Stimulated activated naive CD8-positive, alpha-beta T cell treated with anti-CD3 and anti-CD28 coated beads, Interleukin-15, amount 100 ng/mL, for 72 hours (primary cell): ENCODE measurements around the gene NUP214.
"Not testable (repeated sequence)": the region's sequence is repeated elsewhere in the genome, so short reads cannot be mapped to it uniquely, and the experiment has no call there.

Source experiments
- ATAC-seq: fragments of 150-1000 bp; cut with Tn5 transposase; 2 replicates; pipeline ENCODE4 v1.10.0; 2021; ENCODE audit warnings: mild to moderate bottlenecking, moderate library complexity
- DNase-seq, 2 donors: peaks; one replicate each; pipeline ENCODE4 v3.0.0; 2021 to 2022
- H3K27ac Mint-ChIP-seq, 2 donors: one replicate each; pipeline ENCODE4 v1.8.0; 2022; ENCODE audit warnings: mild to moderate bottlenecking in 2 of 2, mixed read lengths in 2 of 2, moderate library complexity in 2 of 2
- H3K27me3 Mint-ChIP-seq: one replicate; pipeline ENCODE4 v1.8.0; 2022; ENCODE audit warnings: mixed read lengths
- H3K4me1 Mint-ChIP-seq: one replicate; pipeline ENCODE4 v1.8.0; 2022; ENCODE audit warnings: mild to moderate bottlenecking, mixed read lengths
- H3K4me3 Mint-ChIP-seq, 2 donors: one replicate each; pipeline ENCODE4 v1.8.0; 2022; ENCODE audit warnings: mild to moderate bottlenecking in 2 of 2, mixed read lengths in 2 of 2, moderate library complexity in 1 of 2
- H3K9me3 Mint-ChIP-seq, 2 donors: one replicate each; pipeline ENCODE4 v1.8.0; 2022; ENCODE audit warnings: mixed read lengths in 2 of 2

NUP214 gene

DNA sequence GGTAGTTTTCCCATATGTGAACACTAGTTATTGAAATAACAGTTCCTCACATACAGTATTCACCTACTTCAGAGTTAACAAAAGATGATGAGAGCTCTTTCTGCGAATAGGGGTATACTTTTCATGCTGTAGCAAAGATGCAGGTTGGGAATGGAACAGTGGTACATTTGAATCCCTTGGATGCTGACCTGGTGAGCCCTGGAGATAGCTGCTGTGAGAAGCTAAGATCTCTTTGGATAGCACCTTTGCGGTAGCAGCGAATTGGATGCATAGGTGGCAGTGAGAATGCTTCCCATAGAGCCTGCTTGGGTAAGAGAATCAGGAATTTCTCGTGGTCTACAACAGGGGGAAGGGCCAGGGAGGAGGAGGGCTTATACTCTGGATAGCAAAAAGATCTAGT lies 61.2 kb downstream of the NUP214 start:
- Mint-ChIP-seq H3K9me3 (no peaks in the 10 kb centered on the region), H3K4me3 (no peak overlapping the region), H3K27ac (no peak overlapping the region), H3K4me1 (no peaks in the 10 kb centered on the region), H3K27me3 (no peaks in the 10 kb centered on the region)
- no peak for ATAC-seq
- no peak for DNase-seq

GRCh38 chr9:131187957-131188356 lies 62.6 kb downstream of the NUP214 start:
- Mint-ChIP-seq H3K4me1 (no peaks in the 10 kb centered on the region), H3K4me3 (no peak overlapping the region), H3K9me3 (no peaks in the 10 kb centered on the region), H3K27me3 (no peaks in the 10 kb centered on the region), H3K27ac (no peak overlapping the region)
- no peak for ATAC-seq
- no peak for DNase-seq

DNA sequence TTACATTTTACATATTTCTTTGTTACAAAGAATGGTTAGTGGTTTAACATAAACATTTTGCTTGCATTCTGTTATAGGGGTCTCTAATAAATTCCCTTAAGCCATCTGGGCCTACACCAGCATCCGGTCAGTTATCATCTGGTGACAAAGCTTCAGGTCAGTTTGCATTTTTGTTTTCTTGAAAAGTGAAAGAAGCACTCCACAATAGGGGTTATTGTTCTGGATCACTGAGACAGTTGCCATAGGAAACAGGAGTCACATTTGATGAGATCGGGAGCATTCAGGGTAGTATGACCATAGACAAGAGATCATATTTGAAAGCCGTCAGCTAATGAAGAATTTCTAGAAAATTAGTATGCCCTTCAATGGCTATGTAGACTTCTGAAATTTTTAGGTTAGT lies 63.6 kb downstream of the NUP214 start:
- Mint-ChIP-seq H3K27me3 (no peaks in the 10 kb centered on the region), H3K27ac (no peak overlapping the region), H3K4me1 (no peaks in the 10 kb centered on the region), H3K4me3 (no peak overlapping the region), H3K9me3 (no peaks in the 10 kb centered on the region)
- no peak for DNase-seq
- ATAC-seq, result no peak

- no peaks in the 10 kb centered on the region for H3K9me3 Mint-ChIP-seq
- no peak for ATAC-seq
- no peaks in the 10 kb centered on the region for H3K27me3 Mint-ChIP-seq
Observed at GRCh38 chr9:131190191-131190590, 64.8 kb downstream of the NUP214 start.

DNA sequence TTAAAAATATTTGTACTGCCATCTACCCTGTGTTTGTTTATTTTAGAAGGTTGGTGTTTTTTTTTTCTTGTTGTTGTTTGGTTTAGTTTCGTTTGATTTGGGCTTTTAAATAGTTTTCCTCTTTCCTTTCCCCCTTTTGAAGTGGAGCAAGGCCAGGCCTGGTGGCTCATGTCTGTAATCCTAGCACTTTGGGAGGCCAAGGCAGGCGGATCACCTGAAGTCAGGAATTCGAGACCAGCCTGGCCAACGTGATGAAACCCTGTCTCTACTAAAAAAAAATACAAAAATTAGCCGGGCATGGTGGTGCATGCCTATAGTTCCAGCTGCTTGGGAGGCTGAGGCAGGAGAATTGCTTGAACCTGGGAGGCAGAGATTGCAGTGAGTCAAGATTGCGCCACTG lies 65.6 kb downstream of the NUP214 start:
- H3K27me3 Mint-ChIP-seq, H3K4me3 Mint-ChIP-seq, H3K4me1 Mint-ChIP-seq, DNase-seq, H3K9me3 Mint-ChIP-seq, H3K27ac Mint-ChIP-seq, ATAC-seq: not testable (repeated sequence)

More at GRCh38 chr9:131190191-131190590, 64.8 kb downstream of the NUP214 start:
- Mint-ChIP-seq H3K27ac (peak overlapping the region in 1 of 2 donors; percentile 19), H3K4me1 (no peaks in the 10 kb centered on the region), H3K4me3 (no peak overlapping the region)
- no peak for DNase-seq

- Mint-ChIP-seq H3K9me3 (no peaks in the 10 kb centered on the region), H3K4me3 (no peak overlapping the region), H3K27me3 (no peaks in the 10 kb centered on the region), H3K4me1 (no peaks in the 10 kb centered on the region), H3K27ac (no peak overlapping the region)
- DNase-seq (no peak), ATAC-seq (no peak)
Observed at GRCh38 chr9:131191857-131192256, 66.5 kb downstream of the NUP214 start.

- Mint-ChIP-seq H3K27me3 (no peaks in the 10 kb centered on the region), H3K27ac (no peak overlapping the region), H3K4me3 (no peak overlapping the region), H3K4me1 (peaks cover 5% of the 10 kb centered on the region), H3K9me3 (no peaks in the 10 kb centered on the region)
- ATAC-seq, result no peak
- no peak for DNase-seq
Observed at GRCh38 chr9:131193051-131193450, 67.7 kb downstream of the NUP214 start.

DNA sequence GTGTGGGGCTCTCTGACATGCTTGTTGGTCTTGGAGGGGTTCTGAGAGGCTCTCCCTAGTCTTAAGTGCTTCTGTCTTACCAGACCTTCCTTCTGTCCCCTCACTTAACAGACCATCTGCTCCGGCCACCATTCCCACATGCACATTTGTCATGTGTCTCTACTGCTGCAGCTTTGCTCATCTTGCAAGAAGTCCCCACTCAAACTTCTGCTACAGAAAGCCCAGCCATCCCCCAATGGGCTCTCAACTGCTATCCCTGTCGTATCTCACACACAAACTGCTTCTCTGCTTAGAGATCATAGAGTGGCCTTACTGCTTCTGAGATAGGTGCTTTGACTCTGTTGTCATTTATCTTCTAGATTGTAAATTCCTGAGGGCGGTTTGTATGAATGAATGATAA lies 69.4 kb downstream of the NUP214 start:
- no peaks in the 10 kb centered on the region for H3K27me3 Mint-ChIP-seq
- DNase-seq (no peak), ATAC-seq (no peak)
- H3K4me3 Mint-ChIP-seq, result no peak overlapping the region
- H3K4me1 Mint-ChIP-seq, result peaks cover 5% of the 10 kb centered on the region
- no peaks in the 10 kb centered on the region for H3K9me3 Mint-ChIP-seq
- H3K27ac Mint-ChIP-seq, result peak overlapping the region in 1 of 2 donors; percentile 14

DNA sequence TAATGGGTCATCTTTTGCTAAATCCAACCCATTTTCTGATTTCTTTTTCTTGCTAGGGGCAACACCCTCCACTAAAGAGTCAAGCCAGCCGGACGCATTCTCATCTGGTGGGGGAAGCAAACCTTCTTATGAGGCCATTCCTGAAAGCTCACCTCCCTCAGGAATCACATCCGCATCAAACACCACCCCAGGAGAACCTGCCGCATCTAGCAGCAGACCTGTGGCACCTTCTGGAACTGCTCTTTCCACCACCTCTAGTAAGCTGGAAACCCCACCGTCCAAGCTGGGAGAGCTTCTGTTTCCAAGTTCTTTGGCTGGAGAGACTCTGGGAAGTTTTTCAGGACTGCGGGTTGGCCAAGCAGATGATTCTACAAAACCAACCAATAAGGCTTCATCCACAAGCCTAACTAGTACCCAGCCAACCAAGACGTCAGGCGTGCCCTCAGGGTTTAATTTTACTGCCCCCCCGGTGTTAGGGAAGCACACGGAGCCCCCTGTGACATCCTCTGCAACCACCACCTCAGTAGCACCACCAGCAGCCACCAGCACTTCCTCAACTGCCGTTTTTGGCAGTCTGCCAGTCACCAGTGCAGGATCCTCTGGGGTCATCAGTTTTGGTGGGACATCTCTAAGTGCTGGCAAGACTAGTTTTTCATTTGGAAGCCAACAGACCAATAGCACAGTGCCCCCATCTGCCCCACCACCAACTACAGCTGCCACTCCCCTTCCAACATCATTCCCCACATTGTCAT lies 72.0 kb downstream of the NUP214 start:
- Mint-ChIP-seq H3K4me1 (peaks cover 5% of the 10 kb centered on the region), H3K27ac (peak overlapping the region in 1 of 2 donors; percentile 49), H3K9me3 (no peaks in the 10 kb centered on the region), H3K27me3 (no peaks in the 10 kb centered on the region), H3K4me3 (no peak overlapping the region)
- no peak for ATAC-seq
- DNase-seq, result no peak

- H3K9me3 Mint-ChIP-seq, result no peaks in the 10 kb centered on the region
- H3K4me1 Mint-ChIP-seq, result peaks cover 5% of the 10 kb centered on the region
- peak overlapping the region in 1 of 2 donors; percentile 57 for H3K27ac Mint-ChIP-seq
- DNase-seq, result no peak
- no peak overlapping the region for H3K4me3 Mint-ChIP-seq
- no peak for ATAC-seq
- H3K27me3 Mint-ChIP-seq, result no peaks in the 10 kb centered on the region
Observed at GRCh38 chr9:131198041-131198715, 72.8 kb downstream of the NUP214 start.

- Mint-ChIP-seq H3K4me1 (peaks cover 5% of the 10 kb centered on the region), H3K27me3 (no peaks in the 10 kb centered on the region), H3K9me3 (no peaks in the 10 kb centered on the region), H3K4me3 (no peak overlapping the region), H3K27ac (peak overlapping the region in 1 of 2 donors; percentile 25)
- no peak for ATAC-seq
- no peak for DNase-seq
Observed at GRCh38 chr9:131201856-131202255, 76.5 kb downstream of the NUP214 start.

DNA sequence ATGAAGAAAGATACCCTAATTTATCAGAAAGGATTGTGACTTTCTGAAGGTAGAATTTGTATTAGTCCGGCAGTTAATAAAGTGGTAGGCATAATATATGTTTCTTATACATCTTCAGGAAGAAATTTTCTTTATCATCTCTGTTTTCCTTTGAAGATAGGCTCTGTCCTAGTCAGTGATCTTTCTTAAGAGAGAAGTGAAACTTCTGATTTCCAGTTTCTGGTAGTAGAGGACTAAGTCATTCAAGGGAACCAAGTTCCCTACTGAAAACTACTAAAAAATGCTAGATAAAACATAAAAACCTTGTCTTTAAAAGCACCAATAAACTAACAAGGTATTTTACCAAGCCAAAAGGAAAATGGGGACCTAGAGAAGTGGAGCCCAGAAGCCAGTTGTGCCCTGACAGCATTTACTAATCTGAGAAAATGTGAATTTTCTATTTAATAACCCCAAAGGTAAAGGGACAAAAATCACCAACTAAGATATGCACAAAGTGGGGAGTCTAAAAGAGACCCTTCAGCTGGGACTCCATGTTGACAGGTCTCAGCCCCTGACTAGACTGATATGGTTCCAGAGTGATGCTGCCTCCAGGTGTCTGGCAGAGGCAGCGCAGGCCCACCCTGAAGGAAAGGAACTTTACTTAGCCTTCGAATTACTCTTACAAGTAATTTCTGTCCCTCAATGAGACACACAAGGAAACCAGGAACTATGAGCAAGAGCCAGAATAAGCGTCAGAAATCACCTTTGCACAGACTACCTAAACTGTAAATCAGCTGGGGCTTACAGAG lies 78.2 kb downstream of the NUP214 start:
- H3K4me3 Mint-ChIP-seq, result no peak overlapping the region
- H3K27me3 Mint-ChIP-seq, result no peaks in the 10 kb centered on the region
- no peak overlapping the region for H3K27ac Mint-ChIP-seq
- DNase-seq, result no peak
- no peaks in the 10 kb centered on the region for H3K4me1 Mint-ChIP-seq
- no peak for ATAC-seq
- H3K9me3 Mint-ChIP-seq, result no peaks in the 10 kb centered on the region

GRCh38 chr9:131204285-131204684 lies 78.9 kb downstream of the NUP214 start:
- H3K27ac Mint-ChIP-seq, result peak overlapping the region in 1 of 2 donors; percentile 22
- no peak overlapping the region for H3K4me3 Mint-ChIP-seq
- no peaks in the 10 kb centered on the region for H3K27me3 Mint-ChIP-seq
- H3K4me1 Mint-ChIP-seq, result no peaks in the 10 kb centered on the region
- H3K9me3 Mint-ChIP-seq, result no peaks in the 10 kb centered on the region
- DNase-seq, result no peak
- no peak for ATAC-seq

DNA sequence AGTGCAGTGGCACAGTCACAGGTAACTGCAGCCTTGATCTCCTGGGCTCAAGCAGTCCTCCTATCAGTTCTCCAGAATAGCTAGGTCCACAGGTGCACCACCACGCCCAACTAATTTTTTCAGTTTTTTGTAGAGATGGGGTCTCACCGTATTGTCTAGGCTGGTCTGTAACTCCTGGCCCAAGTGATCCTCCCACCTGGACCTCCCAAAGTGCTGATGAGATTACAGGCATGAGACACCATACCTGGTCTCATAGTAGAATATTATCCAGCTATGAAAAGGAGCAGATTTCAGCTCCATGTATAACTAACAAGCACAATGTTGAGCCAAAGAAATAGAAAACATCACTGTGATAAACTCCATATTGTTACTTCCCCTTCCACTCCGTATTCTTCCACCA lies 81.1 kb downstream of the NUP214 start:
- ATAC-seq, result no peak
- Mint-ChIP-seq H3K27me3 (no peaks in the 10 kb centered on the region), H3K27ac (peak overlapping the region in 1 of 2 donors; percentile 34), H3K9me3 (peaks cover 0 to 3% of the 10 kb centered on the region in 2 donors), H3K4me1 (no peaks in the 10 kb centered on the region), H3K4me3 (no peak overlapping the region)
- no peak for DNase-seq

GRCh38 chr9:131211920-131212319 lies 86.5 kb downstream of the NUP214 start:
- H3K27me3 Mint-ChIP-seq, H3K4me1 Mint-ChIP-seq, H3K9me3 Mint-ChIP-seq, DNase-seq, ATAC-seq, H3K27ac Mint-ChIP-seq, H3K4me3 Mint-ChIP-seq: not testable (repeated sequence)
